NCI-H82 treated with DMSO at 0.1 percent for 48 hours (cell line): Measurements from ENCODE around the gene HCST.
"Not testable (repeated sequence)": the region's sequence is repeated elsewhere in the genome, so short reads cannot be mapped to it uniquely, and the experiment has no call there.

Experiments used
- DNase-seq: peaks from one replicate; lab custom pipeline; 2025; ENCODE audit not compliant: unreplicated experiment; lab: John Stamatoyannopoulos, UW

The HCST gene

DNA sequence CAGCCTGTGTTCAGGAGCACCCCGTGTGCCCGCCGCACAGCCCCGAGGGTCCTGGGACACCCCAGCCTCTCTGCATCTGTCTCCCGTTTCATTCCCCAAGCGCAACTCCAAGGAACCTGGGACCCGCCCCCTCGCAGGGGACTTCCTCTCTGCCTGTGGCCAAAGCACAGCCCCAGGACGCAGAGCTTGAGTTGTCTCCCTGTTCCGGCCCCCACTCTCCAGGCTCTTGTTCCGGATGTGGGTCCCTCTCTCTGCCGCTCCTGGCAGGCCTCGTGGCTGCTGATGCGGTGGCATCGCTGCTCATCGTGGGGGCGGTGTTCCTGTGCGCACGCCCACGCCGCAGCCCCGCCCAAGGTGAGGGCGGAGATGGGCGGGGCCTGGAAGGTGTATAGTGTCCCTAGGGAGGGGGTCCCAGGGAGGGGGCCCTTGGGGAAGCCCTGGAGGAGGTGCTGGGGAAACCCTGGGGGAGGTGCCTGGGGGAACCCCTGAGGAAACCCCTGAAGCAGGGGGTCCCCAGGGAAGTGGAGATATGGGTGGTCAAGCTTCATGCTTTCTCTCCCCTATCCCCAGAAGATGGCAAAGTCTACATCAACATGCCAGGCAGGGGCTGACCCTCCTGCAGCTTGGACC is 1.3 kb downstream of the HCST start:
- DNase-seq = no peak

DNA sequence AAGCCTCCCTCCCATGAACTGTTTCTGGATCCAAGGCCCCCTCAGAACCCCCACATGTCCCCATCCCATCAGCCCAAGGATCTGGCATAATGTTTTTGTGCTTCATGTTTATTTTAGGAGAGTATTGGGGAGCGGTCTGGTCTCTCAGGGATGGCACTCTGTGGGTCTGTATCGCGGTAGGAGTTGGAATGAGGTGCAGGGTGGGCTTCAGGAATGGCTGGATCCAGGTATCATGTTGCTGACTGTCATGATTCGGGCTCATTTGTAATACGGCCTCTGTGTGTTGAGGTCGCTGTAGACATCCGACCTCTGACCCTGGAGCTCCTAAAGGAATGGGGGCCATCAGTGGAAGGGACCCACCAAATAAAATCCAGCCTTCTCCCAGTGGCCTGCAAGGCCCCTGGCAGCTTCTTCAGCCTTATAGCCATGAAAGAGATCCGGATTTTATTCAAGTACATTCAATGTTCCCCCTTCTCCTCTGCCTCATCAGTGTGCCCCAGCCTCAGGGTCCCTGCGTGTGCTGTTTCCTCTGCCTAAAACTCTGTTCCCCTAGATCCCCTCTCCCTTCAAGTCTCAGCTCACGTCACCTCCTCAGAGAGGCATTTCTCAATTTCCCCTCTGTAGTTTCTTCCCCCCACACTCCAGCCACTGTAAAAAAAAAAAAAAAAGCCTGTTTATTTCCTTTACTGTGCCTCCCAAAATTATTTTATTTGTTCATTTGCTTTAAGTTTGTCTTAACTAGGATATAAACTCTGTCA is 2.2 kb downstream of the HCST start:
- no peak for DNase-seq

DNA sequence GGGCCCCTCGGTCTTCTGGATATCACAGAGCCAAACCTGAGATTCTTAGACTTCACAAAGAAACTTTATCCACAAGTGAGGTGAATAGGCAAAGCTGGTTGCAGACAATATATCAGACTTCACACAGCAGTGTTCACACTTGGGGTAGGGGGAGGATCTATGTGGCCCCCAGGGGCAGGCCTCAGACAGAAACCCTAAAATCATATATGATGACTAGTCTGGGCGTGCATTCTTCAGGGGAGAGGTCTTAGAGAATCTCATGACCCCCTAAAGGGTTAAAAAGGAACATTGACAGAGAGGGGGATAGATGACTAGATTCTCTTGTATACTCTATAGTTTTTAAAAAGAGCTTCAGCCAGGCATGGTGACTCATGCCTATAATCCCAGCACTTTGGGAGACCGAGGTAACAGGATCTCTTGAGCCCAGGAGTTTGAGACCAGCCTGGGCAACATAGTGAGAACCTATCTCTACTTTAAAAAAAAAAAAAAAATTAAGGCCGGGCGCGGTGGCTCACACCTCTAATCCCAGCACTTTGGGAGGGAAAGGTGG is 2.9 kb downstream of the HCST start:
- DNase-seq = no peak

DNA sequence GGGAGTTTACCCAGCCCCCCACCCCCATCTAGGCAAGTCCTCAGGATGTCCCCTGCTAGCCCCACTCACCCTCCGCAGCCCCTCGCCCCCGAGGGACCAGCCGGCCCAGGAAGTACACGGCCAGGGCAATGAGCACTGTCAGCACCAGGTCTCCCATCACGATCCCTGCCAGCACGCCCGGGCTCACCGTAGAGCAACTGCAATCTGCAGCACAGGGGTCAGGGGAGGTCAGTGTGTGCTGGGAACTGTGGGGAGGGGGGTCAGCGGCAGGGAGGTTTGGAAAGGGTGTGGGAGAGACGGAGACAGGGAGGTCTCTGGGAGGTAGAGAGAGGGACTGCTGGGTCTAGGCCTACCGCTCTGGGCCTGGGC is 5.0 kb downstream of the HCST start:
- DNase-seq = no peak

DNA sequence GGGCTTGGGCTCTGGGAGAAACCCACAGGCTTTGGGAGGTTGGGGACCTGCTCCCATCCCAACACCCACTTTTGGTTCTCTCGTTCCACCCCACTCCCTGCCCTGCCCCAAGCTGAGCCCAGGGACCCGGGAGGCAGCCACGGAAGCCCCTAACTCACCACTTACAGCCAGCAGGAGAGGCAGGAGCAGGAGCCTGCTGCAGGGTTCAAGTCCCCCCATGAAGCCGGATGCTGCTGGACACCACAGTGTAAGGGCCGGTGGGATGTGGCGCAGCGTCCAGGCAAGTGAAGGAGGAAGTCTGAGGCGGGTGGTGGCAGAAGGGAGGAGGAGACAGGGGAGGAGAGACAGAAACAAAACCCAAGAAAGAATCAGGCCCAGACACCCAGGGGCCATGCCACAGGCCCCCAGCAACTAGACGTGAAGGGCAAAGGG is 5.7 kb downstream of the HCST start, which contains the start of gene TYROBP:
Gene TYROBP (minus strand): TSS at position 286 of the 432 bp plus-strand sequence. CDS start 67 bp downstream, at position 219.
- no peak for DNase-seq

DNA sequence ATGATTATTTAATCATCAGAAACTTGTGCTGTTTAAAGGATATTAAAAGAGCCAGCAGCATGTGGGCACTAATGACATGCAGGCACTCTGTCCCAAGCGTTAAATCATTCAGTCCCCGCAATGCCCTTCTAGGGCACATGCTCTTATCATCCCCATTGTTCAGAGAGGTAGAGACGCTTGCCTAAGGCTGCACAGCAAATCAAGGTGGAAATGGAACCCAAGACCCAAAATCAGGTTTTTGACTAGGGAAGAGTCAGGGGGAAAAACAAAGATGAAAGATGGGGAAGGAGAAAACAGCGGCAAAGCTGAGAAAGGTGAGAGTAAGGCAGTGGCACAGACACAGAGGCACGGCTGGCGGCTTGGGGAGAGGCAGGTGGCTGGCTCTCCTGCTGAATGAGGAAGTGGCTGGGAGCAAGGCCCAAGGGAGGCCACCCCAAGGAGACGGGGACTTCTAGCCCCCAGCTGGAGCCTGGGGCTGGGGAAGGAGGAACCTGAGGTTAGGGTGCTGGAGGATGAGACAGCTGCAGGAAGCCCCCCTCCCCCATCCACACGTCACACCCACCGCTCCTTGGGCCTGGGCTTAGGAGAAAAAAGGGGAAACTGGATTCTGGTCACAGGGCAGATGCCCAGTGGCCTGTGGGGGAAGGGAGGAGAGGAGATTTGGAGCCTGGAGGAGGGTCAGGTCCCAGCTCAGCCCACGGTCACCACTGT is 6.8 kb downstream of the HCST start:
- DNase-seq = no peak

DNA sequence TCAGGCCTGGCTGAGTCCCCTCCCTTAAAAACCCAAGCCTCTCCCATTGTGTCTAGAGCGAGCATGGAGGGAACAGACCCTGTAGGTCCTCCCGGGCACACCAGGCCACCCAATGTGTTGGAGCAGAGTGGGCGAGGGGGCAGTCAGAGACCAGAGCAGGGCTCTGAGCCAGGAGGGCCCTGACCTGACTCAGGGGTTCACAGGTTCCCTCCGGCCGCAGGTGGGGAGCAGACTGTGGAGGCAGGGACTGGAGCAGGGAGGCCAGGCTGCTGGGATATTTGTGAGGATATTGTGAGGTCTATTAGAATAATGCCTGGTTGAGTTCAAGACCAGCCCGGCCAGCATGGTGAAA is 7.3 kb downstream of the HCST start:
- DNase-seq = no peak

DNA sequence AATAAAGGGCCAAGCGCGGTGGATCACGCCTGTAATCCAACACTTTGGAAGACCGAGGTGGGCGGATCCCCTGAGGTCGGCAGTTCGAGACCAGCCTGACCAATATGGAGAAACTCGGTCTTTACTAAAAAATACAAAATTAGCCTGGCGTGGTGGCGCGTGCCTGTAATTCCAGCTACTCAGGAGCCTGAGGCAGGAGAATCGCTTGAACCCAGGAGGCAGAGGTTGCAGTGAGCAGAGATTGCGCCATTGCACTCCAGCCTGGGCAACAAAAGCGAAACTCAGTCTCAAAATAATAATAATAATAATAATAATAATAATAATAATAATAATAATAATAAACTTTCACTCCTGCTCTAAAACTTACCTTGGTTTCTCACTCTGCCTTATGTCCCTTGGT is 8.0 kb downstream of the HCST start:
- not testable (repeated sequence) for DNase-seq

DNA sequence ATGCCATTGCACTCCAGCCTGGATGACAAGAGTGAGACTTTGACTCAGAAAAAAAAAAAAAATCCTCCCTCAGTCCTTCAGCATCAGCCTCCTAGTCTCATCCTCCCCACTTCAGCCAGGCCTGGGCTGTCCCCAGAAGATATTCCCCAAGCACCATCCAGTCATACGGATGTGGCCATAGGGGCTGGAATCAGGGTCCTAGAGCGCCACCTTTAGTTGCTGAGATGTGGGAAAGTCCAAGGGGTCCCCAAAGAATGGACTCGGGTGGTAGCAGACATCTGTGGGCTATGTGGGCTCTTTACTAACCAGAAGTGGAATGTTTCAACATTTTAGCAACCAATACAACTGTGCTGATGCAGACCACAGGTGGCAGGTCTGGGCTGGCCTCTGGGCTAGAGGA is 8.8 kb downstream of the HCST start:
- no peak for DNase-seq

DNA sequence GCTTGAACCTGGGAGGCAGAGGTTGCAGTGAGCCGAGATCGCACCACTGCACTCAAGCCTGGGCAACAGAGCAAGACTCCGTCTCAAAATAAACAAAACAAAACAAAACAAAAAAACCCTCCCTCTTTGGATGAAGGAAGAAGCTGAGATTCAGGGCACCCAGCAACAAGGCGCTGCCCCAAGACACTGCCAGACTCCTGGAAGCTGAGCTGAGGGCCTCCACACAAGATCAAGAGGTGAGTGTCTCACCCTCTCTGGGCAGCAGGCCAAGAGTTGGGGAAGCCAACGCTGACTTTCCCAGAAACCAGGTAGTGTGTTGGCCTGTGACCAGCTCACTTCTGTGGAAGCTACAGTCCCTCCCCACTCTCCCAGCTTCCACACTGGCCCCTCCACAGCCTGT is 9.5 kb downstream of the HCST start:
- no peak for DNase-seq

DNA sequence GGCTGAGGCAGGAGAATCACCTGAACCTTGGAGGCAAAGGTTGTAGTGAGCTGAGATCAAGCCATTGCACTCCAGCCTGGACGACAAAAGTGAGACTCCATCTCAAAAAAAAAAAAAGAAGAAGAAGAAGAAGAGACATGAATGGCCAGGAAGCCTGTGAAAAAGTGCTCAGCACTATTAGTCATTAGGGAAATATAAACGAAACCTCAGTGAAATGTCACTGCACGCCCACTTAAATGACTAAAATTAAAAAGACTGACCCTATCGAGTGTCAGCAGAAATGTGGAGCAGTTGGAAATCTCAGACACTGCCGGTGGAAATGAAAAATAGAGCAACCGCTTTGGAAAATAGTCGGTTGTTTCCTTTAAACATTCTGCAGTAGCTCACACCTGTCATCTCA is 11.3 kb downstream of the HCST start:
- DNase-seq = no peak

DNA sequence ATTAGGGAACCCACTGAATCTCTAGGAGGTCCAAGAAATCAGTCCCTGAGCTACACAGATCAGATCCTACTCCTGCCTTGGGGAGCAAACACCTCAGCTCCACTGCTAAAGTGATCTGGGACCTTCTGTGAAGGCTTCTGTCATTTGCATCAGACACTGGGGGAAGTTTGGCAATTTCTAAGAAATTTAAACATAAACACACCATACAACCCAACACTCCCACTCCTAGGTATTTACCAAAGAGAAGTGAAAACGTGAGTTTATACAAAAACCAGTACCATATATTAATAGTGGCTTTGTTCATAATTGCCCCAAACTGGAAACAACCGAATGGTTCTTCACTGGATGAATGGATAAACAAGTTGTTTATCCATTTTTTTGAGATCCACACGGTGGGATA is 13.1 kb downstream of the HCST start:
- no peak for DNase-seq

DNA sequence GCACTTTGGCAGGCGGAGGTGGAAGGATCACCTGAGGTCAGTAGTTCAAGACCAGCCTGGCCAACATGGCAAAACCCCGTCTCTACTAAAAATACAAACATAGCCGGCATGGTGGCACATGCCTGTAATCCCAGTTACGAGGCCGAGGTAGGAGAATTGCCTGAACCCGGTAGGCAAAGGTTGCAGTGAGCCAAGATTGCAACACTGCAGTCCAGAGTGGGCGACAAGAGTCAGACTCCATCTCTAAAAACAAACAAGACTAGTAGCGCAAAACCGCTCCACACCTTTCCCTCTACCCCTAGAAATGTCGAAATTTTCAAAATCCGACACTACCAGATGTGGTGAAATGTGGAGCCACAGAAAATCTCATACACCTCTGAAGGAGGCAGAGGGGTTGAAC is 17.0 kb downstream of the HCST start:
- DNase-seq = no peak

DNA sequence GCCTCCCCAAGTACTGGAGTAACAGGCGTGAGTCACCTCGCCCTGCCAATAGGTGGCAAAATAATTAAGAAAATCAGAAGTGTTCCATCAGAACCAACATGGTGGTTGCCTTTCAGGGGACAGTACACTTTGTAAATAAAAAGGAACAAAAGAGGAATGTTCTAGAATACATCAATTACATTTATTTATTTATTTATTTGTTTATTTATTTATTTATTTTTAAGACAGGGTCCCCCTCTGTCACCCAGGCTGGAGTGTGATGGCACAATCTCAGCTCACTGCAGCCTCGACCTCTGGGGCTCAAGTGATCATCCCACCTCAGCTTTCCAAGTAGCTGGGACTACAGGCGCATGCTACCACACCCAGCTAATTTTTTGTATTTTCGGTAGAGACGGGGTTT is 18.7 kb downstream of the HCST start:
- no peak for DNase-seq

DNA sequence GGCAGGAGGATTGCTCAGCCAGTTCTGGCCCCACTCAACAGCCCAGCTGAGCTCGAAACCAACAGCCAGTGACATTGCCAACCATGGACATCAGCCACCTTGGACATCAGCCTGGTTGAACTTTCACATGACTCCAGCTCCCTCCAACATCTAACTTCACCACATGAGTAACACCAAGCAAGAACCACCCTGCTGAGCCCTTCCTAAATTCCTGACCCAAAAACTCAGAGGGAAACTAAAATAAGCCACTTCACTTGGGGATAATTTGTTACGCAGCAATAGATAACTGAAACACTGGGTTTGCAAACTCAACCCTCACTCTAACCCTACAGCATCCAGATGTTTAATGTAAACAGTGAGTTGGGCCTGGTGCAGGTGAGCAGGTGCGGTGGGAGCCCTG is 23.2 kb downstream of the HCST start:
- no peak for DNase-seq

DNA sequence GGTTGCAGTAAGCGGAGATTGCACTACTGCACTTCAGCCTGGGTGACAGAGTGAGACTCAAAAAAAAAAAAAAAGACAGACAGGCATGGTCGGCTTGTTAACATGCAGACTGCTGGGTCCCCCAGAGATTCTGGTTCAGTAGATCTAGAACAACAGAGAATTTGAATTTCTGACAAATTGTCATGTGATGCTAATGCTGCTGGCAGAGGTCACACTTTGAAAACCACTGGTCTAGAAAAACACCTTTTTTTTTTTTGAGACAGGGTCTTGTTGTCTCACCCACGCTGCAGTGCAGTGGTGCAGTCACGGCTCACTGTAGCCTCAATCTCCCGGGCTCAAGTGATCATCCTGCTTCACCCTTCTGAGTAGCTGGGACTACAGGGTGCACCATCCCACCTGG is 26.2 kb downstream of the HCST start:
- no peak for DNase-seq

DNA sequence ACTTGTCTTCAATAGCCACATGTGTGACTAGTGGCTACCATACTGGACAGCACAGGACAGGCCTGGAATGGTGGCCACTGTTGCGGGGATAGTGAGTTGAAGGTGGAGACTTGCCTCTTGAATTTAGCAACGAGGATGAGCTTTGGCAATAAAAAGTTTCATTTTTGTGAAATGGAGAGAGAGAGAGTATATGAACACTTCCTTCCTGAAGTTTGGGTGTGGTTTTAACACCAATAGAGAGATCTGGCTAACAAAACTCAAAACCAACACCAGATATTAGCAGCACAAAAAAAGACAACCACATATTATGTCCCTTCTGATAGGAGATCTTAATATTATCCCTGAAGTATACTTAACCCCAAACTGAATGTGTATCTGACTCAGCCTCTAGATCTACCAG is 27.5 kb downstream of the HCST start:
- no peak for DNase-seq

DNA sequence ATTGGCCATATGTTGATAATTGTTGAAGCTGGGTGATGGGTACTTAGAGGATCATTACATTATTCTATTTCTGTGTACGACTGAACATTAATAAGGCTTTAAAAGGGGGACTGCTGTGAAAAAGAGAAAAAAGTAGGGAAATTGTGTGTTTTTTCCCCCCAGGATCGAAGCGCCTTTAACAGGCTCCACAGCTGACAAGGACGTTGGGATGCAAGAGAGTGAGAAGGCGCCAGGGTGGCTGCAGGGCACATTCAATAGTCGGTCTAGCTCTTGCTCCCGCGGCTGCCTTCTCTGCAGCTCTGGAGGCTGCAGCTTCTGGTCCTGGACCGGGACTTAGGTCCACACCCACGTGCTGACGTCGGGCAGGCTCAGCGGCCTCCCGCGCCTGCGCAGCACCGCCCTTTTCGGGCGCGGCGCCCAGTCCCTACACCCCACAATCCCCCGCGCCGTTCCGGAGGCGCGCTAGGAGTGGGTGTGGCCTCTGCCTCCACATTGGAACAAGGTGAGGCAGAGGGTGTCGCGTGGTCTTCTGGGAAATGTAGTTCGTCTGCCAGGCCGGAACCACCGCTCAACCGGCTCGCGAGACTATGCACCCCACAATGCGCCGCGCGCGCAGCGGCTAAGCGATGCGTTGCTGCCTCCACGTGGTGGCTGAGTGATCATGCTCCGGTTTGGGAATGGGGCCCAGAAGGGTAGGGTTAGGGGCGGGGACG is 29.0 kb downstream of the HCST start:
- DNase-seq = peak; percentile 99

DNA sequence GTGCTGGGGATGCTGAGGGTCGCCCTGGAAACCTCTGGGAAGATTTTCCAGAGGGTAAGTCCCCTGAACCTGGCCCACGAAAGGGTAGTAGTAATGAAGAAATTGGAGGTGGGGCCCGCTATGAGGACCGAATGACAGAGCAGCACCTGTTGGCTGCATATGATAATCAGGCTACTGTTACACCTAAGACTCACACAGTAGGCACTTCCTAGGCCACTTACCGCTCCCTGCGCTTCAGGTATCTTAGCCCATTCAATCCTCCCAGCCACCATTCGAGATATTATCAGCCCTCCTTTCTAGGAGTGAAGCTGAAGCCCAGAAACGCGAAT is 29.5 kb downstream of the HCST start:
- no peak for DNase-seq

DNA sequence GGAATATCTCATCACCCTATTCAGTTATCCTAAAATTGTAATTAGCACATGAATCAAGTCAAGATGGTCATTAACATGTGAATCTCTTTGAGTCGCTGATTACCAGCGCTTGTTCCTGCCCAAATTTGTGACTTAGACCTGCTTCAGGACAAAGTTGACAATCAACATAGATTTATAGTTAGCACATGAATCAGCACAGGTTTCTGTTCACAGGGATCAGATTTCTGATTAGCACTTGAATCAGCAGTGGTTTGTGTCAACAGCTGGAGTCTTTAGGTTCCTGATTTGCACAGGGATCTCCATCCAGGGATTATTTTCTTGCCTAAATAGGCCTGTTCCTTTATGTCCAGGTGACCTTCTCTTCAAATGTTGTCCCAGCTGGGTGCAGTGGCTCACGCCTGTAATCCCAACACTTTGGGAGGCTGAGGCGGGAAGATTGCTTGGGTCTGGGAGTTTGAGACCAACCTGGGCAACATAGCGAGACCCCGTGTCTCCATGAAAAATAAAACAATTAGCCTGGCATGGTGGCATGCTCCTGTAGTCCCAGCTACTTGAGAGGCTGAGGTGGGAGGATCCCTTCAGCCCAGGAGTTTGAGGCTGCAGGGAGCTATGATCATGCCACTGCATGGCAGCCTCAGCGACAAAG is 30.1 kb downstream of the HCST start:
- DNase-seq = no peak
